GM18858 (cell line): ENCODE measurements around the gene DLG2.

Experiments
- ATAC-seq: cut with Tn5 transposase; IDR thresholded peaks from one replicate; pipeline ENCODE4 v1.9.1; 2021; ENCODE audit not compliant: unreplicated experiment

DLG2 gene

DNA sequence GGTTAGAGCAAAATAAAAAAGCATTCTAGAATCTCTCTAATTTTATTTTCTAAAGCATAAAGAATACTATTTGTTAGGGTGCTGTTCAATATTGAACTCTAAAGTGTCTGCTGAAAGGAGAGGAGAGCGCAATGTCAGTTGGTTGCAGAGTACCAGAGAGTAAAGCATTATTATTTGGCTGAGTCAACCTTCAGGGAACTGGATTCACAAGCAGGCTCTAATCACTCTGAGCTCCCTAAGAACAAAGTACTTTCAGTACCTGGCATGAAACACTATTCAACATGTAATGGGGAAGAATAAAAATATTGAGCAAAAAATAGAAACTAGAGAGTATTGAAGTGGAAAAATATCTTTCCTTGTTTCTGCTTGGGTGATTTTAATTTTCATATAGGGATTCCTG lies 1380.0 kb downstream of the DLG2 start:
- ATAC-seq, result no peak

DNA sequence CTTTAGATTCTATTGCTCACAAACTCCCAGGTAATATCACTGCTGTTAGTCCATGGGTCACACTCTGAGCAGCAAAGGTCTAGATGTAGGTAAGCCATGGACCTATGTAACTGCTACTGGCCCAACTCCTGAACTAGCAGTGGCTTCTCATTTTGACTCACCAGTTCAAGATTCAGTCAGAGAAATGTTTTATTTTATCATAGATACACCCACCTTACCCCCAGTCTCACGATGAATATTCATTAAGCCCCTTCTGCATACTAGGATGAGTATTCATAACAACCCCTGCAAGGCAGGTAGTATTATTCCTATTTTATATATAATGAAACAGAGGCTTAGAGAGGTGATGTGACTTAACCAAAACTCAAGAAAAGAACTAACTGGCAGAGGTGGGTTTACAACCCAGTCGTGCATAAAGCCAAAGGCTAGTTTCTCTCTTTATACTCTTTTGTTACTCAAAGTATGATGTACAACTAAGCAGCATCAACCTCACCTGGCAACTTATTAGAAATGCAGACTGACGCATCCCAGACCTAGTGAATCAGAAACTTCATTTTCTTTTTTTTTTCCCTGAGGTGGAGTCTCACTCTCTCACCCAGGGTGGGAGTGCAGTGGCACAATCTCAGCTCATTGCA lies 1383.4 kb downstream of the DLG2 start:
- ATAC-seq, result peak; percentile 71

DNA sequence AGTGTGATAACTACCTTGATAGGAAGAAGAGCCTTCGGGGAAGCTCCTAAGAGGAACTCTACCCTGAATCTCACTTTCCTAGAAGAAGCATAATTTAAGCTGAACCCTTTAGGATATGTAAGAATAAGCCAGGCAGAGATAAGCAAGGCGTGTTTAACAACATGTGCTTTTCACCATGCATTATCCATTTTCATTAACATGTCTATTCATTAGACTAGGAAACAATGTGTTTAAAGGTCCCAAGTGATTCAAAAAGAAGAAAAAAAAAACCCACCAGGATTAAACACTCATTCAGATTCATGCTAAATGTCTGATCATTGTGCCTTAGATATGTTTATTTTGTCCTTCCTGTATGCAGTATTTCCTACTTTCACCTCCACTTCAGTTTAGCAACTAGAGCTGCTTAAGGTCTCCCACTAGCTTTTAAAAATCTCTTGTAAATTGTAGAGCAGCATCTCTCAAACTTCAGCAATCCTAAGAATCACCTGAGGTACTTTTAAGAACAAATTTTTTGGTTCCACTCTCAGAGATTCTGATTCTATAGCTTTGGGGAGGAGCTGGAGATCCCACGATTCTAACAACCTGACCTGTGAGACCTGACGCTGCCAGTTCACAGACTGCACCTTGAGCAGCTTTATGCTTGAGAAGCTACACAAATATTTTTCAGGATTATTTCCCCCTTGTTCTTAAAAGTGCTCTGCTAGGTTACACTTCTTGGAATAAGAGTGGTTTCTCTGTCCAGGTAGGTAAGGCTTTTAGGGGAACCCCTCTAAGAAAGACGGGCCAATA lies 1385.6 kb downstream of the DLG2 start:
- no peak for ATAC-seq

DNA sequence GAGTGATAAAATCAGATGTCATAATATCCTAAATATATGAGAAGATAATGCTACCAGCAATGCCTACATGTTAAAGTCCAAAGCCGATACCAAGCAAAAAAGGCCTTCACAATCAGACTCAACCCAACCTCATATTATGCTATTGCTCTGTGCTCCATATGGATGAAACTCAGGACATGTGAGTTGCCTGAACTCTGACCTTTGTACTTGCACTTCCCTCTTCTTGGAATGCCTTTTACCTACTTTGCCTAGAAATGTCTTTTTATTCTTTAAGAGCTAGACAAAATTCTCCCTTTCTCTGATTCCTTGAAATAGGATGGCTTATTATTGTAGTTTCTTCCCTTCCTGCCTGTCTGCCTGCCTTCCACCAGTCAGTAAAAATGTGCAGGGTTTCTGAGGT lies 1386.3 kb downstream of the DLG2 start:
- ATAC-seq, result no peak

DNA sequence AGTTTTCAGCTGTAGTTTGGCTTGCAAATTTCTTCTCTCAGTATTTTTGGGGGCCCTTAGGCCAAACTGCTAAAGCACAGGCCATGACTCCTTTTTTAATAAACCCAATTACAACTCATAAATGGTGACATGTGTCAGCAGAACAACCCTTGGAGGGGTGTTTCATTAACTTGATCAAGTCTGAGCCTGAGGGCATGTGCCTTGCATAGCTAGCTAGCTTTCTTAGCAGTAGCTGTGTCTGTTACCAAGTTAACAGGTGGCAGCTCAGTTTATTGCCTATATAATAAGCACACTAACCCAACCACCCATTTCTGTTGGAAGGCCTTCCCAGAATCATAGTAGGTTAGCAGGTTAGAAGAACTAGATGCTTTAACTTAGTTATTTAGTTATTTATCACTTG lies 1390.7 kb downstream of the DLG2 start:
- ATAC-seq, result no peak

DNA sequence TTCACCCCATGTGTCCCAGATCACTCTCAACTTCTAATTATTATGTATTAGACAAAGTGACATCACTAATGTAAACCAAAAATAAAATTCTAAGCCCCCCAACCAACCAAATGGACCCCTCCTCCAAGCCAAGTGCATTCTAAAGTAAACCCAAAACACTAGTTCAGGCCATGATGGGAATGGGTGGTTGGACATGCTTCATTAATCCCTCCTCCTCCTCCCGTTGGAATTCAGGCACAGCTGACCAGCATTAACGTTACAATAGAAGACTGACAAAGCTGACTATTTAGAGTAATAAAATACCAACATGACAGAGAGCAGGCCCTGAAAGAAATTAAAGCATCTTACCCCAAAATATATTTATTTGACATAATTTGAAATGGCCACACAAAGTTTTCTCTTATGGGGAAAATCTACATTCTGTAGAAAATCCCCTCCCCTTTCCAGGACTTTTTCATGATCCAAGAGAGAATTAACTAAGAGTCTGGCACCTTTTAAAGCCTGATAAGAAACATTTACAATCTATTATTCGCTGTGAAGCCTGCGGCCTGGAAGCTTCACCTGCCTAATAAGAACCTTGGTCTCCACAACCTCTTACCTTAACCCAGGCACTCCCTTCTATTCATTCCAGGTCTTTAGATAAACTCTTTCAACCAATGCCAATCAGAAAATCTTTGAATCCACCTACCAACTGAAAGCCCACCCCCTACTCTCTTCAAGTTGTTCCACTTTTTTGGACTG lies 1392.5 kb downstream of the DLG2 start:
- no peak for ATAC-seq

DNA sequence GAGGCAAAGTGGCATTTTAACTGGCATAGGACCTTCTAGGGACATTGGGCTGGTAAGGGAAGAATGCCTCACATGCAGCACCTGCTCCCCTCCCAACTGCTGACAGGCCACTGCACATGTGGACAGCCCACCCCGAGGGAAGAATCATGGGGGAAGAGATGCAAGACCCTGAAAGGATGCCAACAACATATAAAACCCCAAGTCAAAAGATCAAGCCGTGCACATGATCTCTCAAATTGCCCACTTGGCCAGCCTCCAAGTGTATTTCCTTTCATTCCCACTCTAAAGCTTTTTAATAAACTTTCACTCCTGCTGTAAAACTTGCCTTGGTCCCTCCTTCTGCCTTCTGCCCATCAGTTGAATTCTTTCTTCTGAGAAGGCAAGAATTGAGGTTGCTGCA lies 1393.1 kb downstream of the DLG2 start:
- ATAC-seq, result no peak

DNA sequence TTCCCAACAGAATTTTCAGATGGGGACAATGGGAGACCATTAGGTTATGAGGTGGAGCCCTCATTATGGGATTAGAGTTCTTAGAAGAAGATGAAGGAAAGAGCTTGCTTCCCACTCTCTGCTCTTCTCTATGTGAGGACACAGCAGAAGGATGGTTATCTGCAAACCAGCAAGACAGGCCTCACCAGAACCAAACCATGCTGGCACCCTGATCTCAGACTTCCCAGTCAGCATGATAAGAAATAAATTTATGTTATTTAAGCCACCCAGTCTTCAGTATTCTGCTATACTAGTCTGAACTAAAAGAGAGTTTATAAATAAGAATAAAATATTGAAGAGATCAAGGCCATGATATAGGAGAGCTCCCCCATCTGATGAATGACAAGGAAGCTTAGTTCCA lies 1394.6 kb downstream of the DLG2 start:
- no peak for ATAC-seq

DNA sequence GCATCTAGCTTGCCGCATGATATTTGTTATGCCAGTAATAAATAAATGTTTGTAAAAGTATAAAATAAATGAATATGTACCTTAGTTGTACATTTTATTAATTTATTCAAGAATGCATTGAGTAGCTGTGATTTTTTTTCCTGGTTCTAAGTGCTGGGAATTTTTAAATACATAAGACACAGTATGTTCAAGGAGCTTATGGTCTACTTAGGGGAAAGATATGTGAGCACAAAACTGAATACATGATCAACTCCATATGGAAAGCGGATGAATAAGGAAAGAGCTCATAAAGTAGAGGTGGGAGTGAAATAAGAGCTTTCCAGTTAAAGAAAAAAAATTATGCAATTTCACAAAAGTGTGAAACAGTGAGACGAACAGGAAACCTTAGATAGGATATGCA lies 1396.7 kb downstream of the DLG2 start:
- ATAC-seq, result no peak

DNA sequence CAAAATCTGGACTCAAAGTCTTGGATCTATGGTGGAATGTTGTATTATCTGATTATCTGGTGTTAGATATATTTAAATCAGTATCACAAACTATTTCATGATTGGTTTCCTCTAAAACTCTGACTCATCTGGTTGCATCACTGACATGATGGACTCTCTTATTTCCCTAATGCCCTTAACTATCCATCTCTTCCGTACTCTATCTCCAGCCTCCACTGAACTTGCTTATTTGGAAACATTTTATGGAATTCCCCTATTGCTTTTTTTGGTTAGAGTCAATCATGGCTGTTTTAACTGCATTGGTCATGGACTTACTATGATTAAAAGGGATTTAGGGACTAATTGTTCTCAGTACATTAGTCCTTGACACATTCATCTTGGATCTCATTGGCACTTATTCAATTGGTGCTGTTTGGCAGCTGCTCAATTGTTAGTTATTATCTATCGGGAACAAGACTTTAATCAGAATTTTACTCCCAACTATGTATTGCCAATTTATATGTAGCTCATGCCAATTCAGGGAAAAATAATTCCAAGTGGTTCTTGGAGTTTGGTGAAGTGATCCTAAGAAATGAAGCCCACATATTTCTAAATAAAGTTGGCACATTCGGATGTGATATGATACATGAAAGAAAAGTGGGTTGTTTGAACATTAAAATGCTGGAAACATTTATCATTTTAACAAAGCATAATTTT lies 1399.0 kb downstream of the DLG2 start:
- ATAC-seq, result no peak

DNA sequence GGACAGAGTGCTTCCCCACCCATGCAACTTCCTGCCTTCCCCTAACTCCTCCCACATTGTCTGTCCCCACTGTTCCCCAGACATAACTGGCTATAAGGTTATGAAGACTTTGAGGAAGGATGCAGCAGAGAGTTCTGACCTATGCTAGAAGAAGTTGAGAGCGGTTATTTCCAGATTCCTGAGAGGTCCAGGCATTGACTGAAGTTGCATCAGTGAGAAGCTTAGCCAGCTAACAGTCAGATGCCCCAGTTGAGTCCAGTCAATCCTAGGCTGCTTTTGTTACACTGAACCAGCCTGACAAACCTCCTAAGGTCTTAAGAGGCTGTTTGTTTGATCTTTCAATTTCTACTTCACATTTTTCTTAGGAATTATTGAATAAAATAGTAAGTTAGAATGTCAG lies 1403.1 kb downstream of the DLG2 start:
- no peak for ATAC-seq

DNA sequence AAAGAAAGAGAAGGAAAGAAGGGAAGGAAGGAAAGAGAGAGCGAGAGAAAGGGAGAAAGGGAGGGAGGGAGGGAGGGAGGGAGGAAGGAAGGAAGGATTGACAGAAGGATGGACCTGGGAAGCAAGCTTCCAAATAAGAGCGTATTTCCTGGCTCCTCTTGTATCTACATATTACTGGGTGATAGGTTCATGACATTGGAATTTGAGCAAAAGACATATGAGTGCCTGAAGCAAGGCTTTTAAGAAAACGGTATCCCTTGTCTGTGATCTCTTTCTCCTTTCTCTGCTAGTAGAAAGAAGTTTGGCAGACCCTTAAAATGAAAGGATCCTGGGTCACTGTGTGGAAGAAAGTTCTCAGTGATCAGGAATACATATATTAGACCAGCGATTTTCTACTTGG lies 1408.8 kb downstream of the DLG2 start:
- no peak for ATAC-seq

DNA sequence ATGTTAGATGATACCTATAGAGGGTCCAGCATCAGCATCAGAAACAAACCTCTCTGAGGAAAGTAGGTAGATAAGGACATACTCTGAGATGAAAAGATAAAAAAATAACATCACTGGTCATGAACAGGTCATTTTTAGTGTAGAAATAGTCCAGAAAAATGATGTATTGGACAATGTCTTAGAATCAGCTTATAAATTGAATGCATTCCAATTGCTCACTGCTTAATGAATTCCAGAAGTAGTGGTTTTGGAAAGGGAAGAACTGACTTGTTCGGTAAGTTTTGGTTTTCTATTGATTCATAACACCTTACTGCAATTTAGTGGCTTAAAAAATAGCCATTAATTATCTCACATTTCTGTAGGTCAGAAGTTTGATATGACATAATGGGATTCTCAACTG lies 1411.5 kb downstream of the DLG2 start:
- no peak for ATAC-seq

DNA sequence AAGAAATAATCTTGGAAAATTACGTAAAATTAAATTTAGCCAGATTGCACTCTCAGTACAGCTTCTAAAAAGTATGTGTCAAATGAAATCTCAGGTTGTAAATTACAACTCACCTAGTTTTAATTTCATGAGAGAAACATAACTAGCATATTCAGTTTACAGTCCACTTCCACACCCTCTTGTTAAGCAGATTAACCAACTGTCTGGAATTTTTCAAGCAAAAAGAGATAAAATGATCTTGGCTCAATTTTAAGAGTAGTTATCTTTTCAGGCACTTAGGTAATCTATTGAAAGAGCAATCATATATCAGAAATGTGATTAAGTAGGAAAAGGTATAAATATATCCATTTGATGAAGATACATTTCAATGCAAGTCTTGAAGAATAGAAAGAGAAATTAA lies 1412.6 kb downstream of the DLG2 start:
- no peak for ATAC-seq

DNA sequence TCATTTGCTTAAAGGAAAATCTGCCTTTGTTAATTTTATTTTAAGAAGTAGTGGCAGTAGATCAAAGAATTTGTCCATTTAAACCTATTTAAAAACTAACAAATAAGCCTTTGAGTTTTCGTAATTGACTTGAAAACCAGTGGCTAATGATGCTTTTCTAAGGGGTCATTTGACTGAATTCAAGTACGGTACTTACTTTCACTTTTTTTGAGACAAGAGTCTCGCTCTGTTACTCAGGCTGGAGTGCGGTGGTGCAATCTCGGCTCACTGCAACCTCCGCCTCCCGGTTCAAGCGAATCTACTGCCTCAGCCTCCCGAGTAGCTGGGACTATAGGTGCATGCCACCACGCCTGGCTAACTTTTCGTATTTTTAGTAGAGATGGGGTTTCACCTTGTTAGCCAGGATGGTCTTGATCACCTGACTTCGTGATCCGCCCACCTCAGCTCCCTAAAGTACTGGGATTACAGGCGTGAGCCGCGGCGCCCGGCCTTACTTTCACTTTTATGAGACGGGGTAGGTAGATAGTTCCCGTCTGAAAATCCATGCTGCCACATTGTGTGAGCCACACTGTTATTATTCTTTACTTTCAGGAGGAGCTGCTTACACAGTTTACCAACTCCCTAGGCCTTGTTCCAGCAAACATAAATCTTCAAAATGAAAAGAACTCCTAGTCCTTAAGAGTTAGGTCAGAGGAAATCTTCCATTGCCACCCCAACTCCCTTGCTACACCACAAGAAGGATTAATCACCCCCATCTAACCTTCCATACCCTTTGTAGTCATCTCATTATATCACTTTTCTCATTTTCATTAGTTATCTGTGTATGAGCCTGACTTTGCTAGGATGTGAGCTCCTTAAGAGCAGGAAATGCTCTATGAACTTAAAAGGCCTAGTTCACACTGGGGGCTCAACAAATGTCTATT lies 1414.4 kb downstream of the DLG2 start:
- ATAC-seq, result no peak

DNA sequence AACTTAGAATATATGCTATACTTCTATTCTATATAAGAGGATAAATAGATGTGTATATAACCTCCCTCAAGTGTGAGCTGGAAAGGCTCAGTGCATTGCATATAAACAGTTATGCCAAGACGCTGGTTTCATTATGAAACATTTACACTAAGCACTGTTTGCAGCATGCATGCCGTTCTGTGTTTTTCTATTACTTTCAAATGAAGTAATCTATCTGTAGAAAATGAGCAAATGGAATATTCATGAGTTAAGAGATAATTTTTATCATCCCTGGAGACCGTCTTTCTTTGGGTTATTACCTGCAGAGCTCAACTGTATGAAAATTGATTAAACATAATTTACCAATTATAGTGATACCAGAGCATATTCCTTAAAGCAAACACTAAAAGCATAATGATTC lies 1415.2 kb downstream of the DLG2 start:
- no peak for ATAC-seq

DNA sequence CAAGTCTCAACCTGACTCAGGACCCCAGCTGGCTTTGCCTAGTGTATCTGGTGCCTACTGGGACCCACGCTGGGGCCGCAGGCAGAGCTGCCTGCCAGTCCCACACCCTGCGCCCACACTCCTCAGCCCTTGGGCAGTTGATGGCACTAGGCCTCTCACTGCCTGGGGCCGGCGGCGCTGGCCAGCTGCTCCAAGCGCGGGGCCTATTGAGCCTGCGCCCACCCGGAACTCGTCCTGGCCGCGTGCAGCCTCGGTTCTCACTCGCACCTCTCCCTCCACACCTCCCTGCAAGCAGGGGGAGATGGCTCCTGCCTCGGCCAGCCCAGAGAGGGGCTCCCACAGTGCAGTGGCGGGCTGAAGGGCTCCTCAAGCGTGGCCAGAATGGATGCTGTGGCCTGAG lies 1432.4 kb downstream of the DLG2 start:
- ATAC-seq, result no peak

DNA sequence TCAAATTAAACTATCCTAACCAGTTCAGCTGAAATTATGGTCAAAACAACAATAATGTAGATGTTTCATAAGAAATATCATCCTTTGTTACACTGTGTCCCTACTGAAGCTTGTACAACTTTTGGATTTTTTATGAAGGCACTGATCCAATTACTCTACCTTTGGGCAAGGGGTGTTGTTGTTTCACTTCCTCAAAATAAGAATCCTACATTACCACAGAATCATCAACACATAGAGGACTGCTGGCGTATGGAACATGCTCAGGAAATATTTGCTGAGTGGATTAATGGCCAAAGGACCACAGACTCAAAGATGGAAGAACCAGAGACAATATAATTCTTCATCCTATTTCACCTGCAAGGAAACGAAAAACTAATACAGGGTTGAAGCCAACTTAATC lies 1433.4 kb downstream of the DLG2 start:
- no peak for ATAC-seq

DNA sequence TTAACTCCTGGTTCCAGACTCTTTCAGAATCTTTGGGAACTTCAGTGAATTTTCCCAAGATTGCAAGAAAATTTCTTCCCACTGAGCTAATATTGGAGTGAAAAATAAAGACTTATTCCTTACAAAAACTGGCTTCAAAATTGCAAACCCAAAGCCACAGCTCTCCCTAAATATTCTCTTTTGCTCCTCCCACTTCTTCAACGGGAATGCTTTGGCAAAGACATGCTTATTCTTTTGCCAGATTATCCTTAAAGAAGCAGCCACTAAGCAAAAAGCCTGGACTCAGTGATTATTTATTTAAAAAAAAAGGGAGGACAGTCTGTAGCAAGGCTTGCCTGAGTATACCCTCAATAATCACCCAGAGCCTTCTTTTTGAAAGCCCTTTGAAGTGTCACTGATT lies 1438.6 kb downstream of the DLG2 start:
- ATAC-seq, result no peak

DNA sequence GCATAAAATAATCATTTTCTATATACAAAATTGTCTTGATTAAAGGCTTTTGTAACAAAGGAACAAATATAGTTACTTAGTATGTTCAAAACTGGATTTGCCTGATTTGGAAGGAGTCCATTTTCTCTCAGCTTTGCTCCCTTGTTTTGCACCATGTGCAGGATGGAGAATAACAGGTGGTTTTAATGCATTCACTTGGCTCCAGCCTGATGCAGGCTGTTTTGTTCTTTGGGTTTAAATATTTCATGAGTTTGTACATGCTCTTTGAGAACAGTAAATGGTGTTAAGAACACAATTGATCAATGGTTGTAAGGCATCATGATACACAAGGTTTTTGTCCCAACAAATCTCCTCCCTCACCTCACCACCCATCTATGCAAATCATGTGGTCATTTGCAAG lies 1454.1 kb downstream of the DLG2 start:
- ATAC-seq, result no peak

DNA sequence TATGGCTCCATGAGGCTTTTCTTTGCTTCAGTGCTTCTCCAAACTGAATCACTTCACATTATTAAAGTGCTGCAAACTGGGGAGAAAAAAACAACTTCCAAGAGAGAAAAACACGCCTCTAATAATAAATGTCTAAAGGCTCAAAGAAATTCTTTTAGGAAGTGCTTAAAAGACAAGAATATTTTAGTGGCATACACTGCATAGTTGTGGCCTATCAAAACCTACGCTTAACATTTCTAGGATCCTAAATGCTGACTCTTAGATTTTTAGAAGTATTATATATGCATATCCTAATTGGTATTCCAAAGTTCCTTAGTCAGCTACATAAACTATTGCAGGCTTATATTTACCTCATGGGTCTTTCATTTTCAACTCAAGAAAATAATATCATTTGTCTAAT lies 1462.0 kb downstream of the DLG2 start:
- no peak for ATAC-seq
